Naive B cell (primary cell): Measurements from ENCODE around the gene KRT80. TPM values are rescaled to one million over a fixed set of nuclear protein-coding genes. Genes with fewer than 3 reads are reported as not detected.

ENCODE experiments used
- ATAC-seq, 2 donors: fragments of 150-1000 bp; cut with Tn5 transposase; 2 replicates each; pipeline ENCODE4 v1.10.0; 2021; ENCODE audit warnings: low read depth in 2 of 2, mild to moderate bottlenecking in 2 of 2, moderate library complexity in 2 of 2
- DNase-seq: peaks from one replicate; pipeline ENCODE4 v3.0.0; 2022
- H3K27ac Mint-ChIP-seq, 6 donors: one replicate each; pipeline ENCODE4 v1.8.0; 2020 to 2022; ENCODE audit warnings: mild to moderate bottlenecking in 6 of 6, mixed read lengths in 6 of 6, moderate library complexity in 5 of 6, inconsistent platforms in 2 of 6
- H3K27me3 Mint-ChIP-seq, 3 donors: one replicate each; pipeline ENCODE4 v1.8.0; 2021 to 2022; ENCODE audit warnings: mixed read lengths in 3 of 3, mild to moderate bottlenecking in 1 of 3
- H3K36me3 Mint-ChIP-seq, 2 donors: one replicate each; pipeline ENCODE4 v1.8.0; 2020 to 2022; ENCODE audit warnings: mixed read lengths in 2 of 2, inconsistent platforms in 1 of 2, mild to moderate bottlenecking in 1 of 2
- H3K4me1 Mint-ChIP-seq, 3 donors: one replicate each; pipeline ENCODE4 v1.8.0; 2020 to 2022; ENCODE audit warnings: mixed read lengths in 3 of 3, inconsistent platforms in 1 of 3, mild to moderate bottlenecking in 1 of 3, moderate library complexity in 1 of 3
- H3K4me3 Mint-ChIP-seq, 8 donors: one replicate each; pipeline ENCODE4 v1.8.0; 2020 to 2022; ENCODE audit warnings: mild to moderate bottlenecking in 8 of 8, mixed read lengths in 8 of 8, moderate library complexity in 8 of 8, inconsistent platforms in 2 of 8
- H3K9me3 Mint-ChIP-seq, 7 donors: one replicate each; pipeline ENCODE4 v1.8.0; 2020 to 2022; ENCODE audit warnings: mixed read lengths in 7 of 7, mild to moderate bottlenecking in 5 of 7, inconsistent platforms in 2 of 7, moderate library complexity in 1 of 7
- polyA plus RNA-seq, 6 donors: library from polyadenylated mRNA; unstranded; fragments of 300-500 nt; fragmentation: Illumina TruSeq; gene quantifications; one replicate each; pipeline ENCODE4 v1.2.3, GENCODE V29; 2021; ENCODE audit warnings: low read depth in 6 of 6

The KRT80 gene
- polyA plus RNA-seq, 6 donors from 2014 or later = not detected

DNA sequence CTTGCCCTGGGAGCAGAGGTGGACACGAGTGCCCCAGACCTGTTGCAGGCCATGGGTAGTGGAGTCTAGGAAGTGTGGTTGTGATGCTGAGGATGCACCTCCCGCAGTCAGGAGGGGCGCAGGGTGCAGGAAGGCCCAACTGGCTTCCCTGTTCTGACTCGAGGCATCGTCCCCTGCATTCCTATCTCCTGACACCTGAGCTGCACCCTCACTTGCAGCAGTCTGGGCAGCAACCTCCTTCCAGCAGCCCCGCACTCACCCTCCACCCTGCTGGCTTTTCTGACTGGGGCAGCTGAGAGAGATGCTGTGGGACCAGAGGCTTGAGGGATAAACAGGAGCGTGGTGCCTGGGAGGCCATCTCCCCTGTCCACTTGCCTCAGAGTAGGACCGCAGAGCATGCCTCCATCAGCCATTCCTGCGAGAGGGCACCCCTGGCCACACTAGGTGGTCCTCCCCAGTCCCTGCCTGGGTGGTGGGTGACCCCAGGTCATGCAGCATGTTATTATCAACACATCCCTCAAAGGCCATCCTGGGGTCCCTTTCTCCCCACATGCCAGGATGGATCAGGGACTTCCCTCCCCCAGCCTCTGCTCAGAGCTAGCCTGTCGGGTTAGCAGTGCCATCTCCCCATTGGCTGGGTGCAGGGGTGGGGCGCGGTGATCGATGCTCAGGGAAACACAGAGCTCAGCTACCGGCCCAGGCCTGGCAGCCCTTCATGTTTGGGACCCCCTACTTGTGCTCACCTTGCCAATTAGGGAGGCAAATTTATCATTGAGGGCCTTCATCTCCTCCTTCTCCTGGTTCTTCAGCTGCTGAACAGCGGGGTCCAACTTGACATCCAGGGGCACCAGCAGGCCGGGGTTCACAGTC lies 719 bp downstream of the KRT80 start:
- Mint-ChIP-seq H3K36me3 (no peaks in the 10 kb centered on the region), H3K27me3 (peaks cover 5 to 40% (median 35%) of the 10 kb centered on the region in 3 donors), H3K4me3 (no peak overlapping the region), H3K4me1 (peaks cover 0 to 3% (median 0%) of the 10 kb centered on the region in 3 donors), H3K9me3 (no peaks in the 10 kb centered on the region), H3K27ac (no peak overlapping the region)
- ATAC-seq = no peak
- no peak for DNase-seq

DNA sequence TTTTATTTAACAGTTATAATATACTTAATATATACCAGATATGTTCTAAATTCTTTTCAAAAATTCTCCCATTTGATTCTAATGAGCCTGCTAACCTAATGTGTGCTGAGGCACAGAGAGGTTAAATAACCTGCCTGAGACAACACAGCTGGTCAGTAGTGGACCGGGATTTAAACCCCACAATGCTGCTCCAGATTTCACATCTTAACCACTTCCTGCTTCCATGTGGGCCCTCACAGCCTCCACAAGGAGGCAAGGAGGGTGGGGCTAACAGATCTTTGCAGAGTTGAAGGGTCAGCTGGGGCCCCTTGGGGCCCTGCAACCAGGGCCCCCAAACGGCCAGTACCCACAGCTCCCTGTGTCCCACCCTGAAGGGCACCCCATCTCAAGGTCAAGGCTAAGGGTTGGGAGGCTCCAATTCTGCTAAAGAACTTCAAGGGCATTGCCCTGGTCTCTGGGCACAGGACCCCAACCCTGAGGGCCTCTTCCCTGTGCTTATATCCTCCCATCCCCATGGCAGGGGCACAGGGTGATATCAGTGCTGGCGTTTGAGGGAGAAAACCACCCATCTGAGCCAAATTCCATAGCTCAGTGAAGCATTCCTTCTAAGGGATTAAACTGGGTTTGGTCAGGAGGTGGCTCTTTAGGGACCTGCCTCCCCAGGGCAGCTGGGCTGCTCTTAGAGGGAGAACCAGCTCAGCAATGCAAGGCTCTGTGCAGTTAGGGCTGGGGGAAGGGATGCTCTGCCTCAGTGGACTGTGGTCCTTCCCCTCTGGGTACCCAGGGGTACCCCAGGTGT lies 2.2 kb downstream of the KRT80 start:
- ATAC-seq (no peak), DNase-seq (no peak)
- peaks cover 5 to 27% (median 27%) of the 10 kb centered on the region in 3 donors for H3K27me3 Mint-ChIP-seq
- no peaks in the 10 kb centered on the region for H3K9me3 Mint-ChIP-seq
- peaks cover 0 to 6% (median 0%) of the 10 kb centered on the region in 3 donors for H3K4me1 Mint-ChIP-seq
- H3K27ac Mint-ChIP-seq = peak overlapping the region in 1 of 6 donors; percentile 37
- H3K36me3 Mint-ChIP-seq = no peaks in the 10 kb centered on the region
- H3K4me3 Mint-ChIP-seq = no peak overlapping the region

DNA sequence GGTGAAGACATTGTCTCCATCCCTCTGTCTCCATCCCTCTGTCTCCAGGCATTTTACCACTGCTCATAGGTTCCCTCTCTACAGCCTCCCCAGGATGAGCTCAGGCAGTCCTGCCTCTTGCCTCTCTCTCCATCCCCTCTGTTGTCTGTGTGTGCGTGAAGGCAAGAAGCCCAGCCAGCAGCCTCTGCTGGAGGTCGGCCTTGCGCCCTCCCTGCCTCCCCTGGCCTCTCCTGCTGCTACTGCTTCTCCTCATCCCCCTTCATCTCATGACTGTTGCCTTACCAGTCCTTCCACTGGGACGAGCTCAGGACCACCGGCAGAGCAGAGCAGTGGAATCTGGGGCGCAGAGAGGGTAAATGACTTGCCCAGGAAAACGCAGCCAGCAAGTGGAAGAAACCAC lies 3.2 kb downstream of the KRT80 start:
- Mint-ChIP-seq H3K36me3 (no peaks in the 10 kb centered on the region), H3K27ac (no peak overlapping the region), H3K9me3 (no peaks in the 10 kb centered on the region), H3K4me3 (peak overlapping the region in 1 of 8 donors; percentile 22), H3K27me3 (peaks cover 5 to 27% (median 20%) of the 10 kb centered on the region in 3 donors), H3K4me1 (peaks cover 0 to 3% (median 0%) of the 10 kb centered on the region in 3 donors)
- no peak for ATAC-seq
- no peak for DNase-seq

DNA sequence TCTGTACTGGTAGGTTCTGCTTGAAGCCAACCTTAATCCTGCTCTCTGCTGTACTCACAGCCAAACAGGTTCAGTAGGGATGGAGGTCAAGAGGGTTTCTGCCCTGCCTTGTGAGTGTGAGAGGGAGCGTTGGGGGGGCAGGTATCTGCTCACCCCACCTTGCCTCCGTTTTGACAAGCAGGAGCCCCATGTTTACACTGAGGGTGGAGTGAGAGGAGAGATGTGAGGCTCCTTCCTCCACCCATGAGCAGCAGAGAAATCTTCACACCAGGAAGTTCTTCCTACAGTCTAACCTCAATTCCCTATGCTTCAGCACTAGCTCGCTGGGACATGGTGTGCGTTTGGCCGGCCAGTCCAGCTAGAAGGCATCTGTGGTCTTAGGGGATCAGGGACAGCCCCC lies 4.2 kb downstream of the KRT80 start:
- no peak for ATAC-seq
- H3K4me3 Mint-ChIP-seq = no peak overlapping the region
- no peak overlapping the region for H3K27ac Mint-ChIP-seq
- DNase-seq = no peak
- no peaks in the 10 kb centered on the region for H3K36me3 Mint-ChIP-seq
- H3K27me3 Mint-ChIP-seq = peaks cover 5 to 22% (median 14%) of the 10 kb centered on the region in 3 donors
- H3K9me3 Mint-ChIP-seq = no peaks in the 10 kb centered on the region
- H3K4me1 Mint-ChIP-seq = peaks cover 0 to 3% (median 0%) of the 10 kb centered on the region in 3 donors

DNA sequence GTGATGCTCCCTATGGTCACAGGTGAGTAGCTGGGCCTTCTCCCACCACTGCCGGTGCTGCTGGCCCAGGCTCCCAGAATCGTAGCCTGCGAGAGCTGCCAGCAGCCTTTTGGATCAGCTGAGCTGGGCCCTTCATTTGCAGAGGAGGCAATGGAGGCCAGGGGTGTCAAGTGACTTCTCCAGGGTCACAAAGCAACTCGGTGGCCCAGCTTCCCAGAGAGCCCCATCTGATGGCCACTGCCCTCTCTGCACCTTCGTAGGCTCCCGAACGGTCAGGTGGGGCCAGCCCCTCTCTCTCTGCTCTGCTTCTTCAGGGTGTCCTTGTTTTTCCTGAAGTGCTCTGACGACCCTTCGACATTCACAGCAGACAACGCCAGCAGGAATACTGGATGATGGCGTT lies 4.6 kb downstream of the KRT80 start:
- DNase-seq (no peak), ATAC-seq (no peak)
- H3K4me3 Mint-ChIP-seq = no peak overlapping the region
- H3K4me1 Mint-ChIP-seq = peaks cover 0 to 3% (median 0%) of the 10 kb centered on the region in 3 donors
- H3K27ac Mint-ChIP-seq = no peak overlapping the region
- peaks cover 5 to 18% (median 10%) of the 10 kb centered on the region in 3 donors for H3K27me3 Mint-ChIP-seq
- H3K36me3 Mint-ChIP-seq = no peaks in the 10 kb centered on the region
- no peaks in the 10 kb centered on the region for H3K9me3 Mint-ChIP-seq

DNA sequence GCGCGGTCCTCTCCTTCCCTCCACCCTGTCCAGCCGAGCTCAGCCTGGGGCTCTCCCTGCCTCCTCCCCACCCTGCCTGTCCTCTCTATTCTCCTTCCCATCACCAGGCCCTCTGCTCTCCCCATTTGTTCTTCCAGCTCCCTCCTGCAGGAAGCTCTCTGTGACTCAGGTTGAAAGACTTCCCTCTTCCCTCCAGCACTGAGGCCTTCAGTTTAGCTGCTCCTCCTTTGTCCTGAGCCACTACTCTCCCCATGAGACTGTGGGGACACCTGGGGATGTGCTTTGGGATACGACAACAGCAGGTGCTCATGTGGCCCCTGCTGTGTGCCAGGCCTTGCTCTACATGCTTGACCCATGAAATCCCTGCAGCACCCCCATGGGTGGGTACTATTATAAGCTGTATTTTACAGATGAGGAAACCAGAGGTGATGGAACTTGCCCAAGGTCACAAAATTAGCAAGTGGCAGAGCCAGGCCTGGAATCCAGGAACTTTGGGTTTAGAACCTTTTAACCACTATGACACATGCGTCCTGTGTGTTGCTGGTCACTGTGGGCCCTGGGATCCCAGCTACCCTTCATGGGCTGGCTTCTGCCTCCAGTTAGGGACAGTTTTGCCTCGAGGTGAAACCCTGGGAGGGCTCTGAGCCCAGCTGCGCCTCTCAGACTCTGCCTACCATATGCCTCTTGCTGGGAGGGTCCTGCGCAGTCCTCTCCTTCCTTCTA lies 5.5 kb downstream of the KRT80 start:
- Mint-ChIP-seq H3K27me3 (peaks cover 5 to 15% (median 9%) of the 10 kb centered on the region in 3 donors), H3K9me3 (no peaks in the 10 kb centered on the region), H3K4me3 (no peak overlapping the region), H3K36me3 (no peaks in the 10 kb centered on the region), H3K27ac (peak overlapping the region in 1 of 6 donors; percentile 39), H3K4me1 (peaks cover 0 to 3% (median 0%) of the 10 kb centered on the region in 3 donors)
- ATAC-seq = no peak
- DNase-seq = no peak

DNA sequence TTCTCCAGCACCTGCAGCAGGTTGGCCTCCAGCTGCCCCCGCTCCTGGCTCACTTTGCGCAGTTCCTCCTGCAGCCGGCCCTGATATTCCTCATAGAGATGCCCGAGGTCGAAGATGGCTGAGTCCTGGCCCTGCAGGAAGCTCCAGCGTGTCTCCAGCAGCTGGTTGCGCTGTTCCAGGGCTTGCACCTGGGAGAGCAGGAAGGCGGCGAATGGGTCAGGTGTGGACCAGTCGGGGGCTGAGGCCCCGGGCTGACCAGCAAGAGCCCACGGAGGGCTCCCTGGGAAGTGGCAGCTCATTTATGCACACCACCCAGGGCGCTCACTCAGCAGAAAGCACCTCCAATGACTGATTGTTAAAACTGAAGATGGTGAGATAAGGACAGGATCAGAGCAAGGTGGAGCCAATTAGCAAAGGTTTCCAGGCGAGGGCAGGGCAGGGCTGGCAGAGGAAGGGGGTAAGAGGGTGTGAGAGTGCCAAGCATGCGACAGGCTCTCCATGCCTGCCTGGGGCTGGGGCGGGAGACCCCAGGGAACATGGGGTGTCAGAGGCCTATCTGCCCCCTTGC lies 6.3 kb downstream of the KRT80 start:
- Mint-ChIP-seq H3K4me3 (no peak overlapping the region), H3K27ac (peak overlapping the region in 2 of 6 donors; percentile 26 to 83), H3K9me3 (no peaks in the 10 kb centered on the region), H3K36me3 (no peaks in the 10 kb centered on the region), H3K27me3 (peaks cover 1 to 7% (median 3%) of the 10 kb centered on the region in 3 donors), H3K4me1 (peaks cover 0 to 3% (median 0%) of the 10 kb centered on the region in 3 donors)
- no peak for ATAC-seq
- no peak for DNase-seq

DNA sequence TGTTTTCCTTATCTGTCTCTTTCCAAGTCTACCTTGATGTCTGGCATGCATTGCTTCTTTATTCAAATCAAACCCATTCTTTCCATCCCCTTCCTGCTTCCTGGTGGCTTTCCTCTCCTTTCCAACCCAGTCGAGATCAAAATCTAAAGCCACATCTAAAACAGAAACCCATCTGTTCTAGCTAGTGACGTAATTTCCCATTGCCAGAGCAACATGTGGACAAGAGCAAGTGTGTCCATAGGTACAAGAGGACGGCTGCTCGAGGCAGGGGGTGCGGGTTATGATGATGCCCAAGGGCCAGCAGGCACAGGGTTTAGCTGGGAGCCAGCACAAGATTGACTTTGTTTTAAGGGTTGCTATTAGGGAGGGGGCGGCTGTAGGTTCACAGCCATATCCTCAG lies 7.0 kb downstream of the KRT80 start:
- H3K4me1 Mint-ChIP-seq = peaks cover 0 to 4% (median 0%) of the 10 kb centered on the region in 3 donors
- H3K27me3 Mint-ChIP-seq = peaks cover 1 to 7% (median 6%) of the 10 kb centered on the region in 3 donors
- H3K4me3 Mint-ChIP-seq = no peak overlapping the region
- H3K9me3 Mint-ChIP-seq = no peaks in the 10 kb centered on the region
- no peak for DNase-seq
- H3K27ac Mint-ChIP-seq = peak overlapping the region in 1 of 6 donors; percentile 2
- H3K36me3 Mint-ChIP-seq = no peaks in the 10 kb centered on the region
- ATAC-seq = no peak

DNA sequence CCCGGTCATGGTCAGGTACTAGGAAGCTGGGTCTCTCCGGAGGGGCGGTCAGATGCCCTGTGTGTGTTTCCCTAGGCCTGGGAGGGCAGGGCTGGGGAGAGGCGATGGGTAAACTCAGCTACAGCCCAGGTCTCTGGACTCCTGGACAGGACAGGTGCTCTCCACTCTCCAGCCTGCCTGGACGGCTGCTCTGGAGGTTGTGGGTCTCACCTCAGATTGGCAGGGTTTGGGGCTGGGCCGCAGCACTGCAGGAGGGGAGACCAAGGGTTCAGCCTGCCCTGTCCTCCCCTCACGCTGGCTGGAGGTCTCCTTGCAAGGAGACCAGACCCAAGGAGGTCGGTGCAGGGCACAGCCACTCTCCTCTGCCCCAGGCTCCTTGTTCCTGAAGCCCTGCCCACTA lies 7.8 kb downstream of the KRT80 start:
- no peak for DNase-seq
- H3K36me3 Mint-ChIP-seq = no peaks in the 10 kb centered on the region
- no peak overlapping the region for H3K4me3 Mint-ChIP-seq
- H3K9me3 Mint-ChIP-seq = no peaks in the 10 kb centered on the region
- no peak overlapping the region for H3K27ac Mint-ChIP-seq
- peaks cover 4 to 9% (median 9%) of the 10 kb centered on the region in 3 donors for H3K27me3 Mint-ChIP-seq
- no peak for ATAC-seq
- H3K4me1 Mint-ChIP-seq = peaks cover 0 to 6% (median 0%) of the 10 kb centered on the region in 3 donors

DNA sequence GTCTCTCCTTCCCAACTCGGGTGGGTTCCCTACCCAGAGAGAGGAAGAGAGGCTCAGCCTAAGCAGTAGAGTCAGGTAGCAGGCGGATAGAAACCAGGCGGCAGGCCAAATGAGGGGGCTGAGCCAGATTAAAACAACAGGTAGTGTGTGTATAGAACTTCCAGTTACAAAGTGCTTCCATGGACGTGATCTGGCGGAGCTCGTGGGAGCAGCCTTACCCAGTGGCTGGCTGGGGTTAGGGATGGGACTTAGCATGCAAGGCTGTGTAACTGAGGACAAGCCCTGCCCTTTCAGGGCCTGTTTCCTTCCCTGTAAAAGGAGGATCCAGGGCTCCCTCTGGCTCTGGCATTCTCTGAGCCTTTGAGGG lies 8.3 kb downstream of the KRT80 start:
- Mint-ChIP-seq H3K4me1 (peaks cover 0 to 6% (median 0%) of the 10 kb centered on the region in 3 donors), H3K9me3 (no peaks in the 10 kb centered on the region), H3K27me3 (peaks cover 4 to 9% (median 9%) of the 10 kb centered on the region in 3 donors), H3K4me3 (no peak overlapping the region), H3K27ac (no peak overlapping the region), H3K36me3 (no peaks in the 10 kb centered on the region)
- ATAC-seq = no peak
- no peak for DNase-seq

DNA sequence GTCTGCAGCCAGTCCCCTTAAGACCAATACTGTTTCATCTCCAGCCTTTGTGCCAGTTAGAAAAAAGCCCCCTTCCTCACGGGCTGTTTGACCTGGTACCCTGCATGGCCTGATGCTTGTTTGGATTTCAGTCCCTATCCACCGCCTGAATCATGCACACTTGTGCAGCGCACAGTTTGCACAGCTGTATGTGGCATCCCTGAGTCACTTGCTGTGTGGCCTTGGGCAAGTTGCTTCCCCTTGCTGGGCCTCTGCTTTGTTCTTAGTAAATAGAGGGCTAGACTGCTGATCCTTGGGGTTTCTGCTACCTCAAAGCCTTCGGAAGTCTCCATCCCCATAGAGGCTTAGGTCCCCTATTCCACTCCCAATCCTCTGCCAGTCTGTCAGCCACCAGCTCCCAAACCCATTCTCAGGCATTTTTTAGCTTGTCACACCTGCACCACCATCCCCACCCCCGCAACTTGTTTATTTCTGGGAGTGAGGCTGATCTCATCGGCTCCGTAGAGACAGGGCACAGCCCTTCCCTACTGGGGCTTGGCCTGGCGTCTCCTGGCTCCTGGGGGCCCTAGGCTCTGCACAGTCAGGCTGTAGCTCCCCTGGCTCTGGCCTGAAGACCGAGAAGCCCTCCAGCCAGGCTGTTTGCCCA lies 8.8 kb downstream of the KRT80 start:
- H3K36me3 Mint-ChIP-seq = no peaks in the 10 kb centered on the region
- DNase-seq = no peak
- no peak for ATAC-seq
- no peak overlapping the region for H3K27ac Mint-ChIP-seq
- H3K4me1 Mint-ChIP-seq = peaks cover 0 to 6% (median 0%) of the 10 kb centered on the region in 3 donors
- H3K9me3 Mint-ChIP-seq = no peaks in the 10 kb centered on the region
- peaks cover 4 to 9% (median 9%) of the 10 kb centered on the region in 3 donors for H3K27me3 Mint-ChIP-seq
- peak overlapping the region in 1 of 8 donors; percentile 78 for H3K4me3 Mint-ChIP-seq

DNA sequence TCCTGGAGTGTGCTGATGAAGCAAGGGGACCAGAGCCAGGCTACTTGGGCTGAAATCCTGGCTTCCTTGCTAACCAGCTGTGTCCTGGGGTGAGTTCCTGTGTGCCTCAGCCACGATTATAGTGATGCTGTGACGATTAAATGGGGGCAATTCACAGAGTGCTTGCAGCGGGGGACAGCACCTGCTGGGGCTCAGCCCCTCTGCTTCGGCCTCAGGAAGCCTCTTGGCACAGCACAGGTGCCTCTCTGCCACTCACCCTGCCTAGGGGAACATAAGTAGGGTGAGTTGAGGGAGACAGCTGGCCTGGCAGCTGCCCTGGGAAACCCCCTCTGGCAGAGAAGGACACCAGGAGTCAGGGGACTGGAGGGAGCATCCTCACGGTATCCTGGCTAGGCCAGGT lies 9.4 kb downstream of the KRT80 start:
- no peaks in the 10 kb centered on the region for H3K9me3 Mint-ChIP-seq

More for the DNA sequence above, 9.4 kb downstream of the KRT80 start:
- H3K27me3 Mint-ChIP-seq = peaks cover 4 to 9% (median 9%) of the 10 kb centered on the region in 3 donors
- no peaks in the 10 kb centered on the region for H3K36me3 Mint-ChIP-seq
- DNase-seq = no peak
- no peak overlapping the region for H3K4me3 Mint-ChIP-seq
- no peak overlapping the region for H3K27ac Mint-ChIP-seq
- no peak for ATAC-seq
- peaks cover 0 to 6% (median 0%) of the 10 kb centered on the region in 3 donors for H3K4me1 Mint-ChIP-seq
